Progenitor cell of endocrine pancreas (in vitro differentiated cells): Measurements from ENCODE around the gene SS18L1. TPM values are rescaled to one million over a fixed set of nuclear protein-coding genes. Genes with fewer than 3 reads are reported as not detected.

Experiments
- DNase-seq: peaks from one replicate; pipeline ENCODE4 v3.0.0; 2021; ENCODE audit warnings: low spot score; ENCODE audit not compliant: unreplicated experiment
- H3K27ac Mint-ChIP-seq: 2 replicates; pipeline ENCODE4 v1.8.0; 2021; ENCODE audit warnings: mild to moderate bottlenecking, moderate library complexity, mixed read lengths
- H3K27me3 Mint-ChIP-seq: 2 replicates; pipeline ENCODE4 v1.8.0; 2021; ENCODE audit warnings: mixed read lengths
- H3K36me3 Mint-ChIP-seq: 2 replicates; pipeline ENCODE4 v1.8.0; 2022; ENCODE audit warnings: mixed read lengths; ENCODE audit not compliant: insufficient read depth
- H3K4me1 Mint-ChIP-seq: 2 replicates; pipeline ENCODE4 v1.8.0; 2021; ENCODE audit warnings: low read depth, mixed read lengths
- H3K4me3 Mint-ChIP-seq: 2 replicates; pipeline ENCODE4 v1.8.0; 2021; ENCODE audit warnings: low read depth, mild to moderate bottlenecking, moderate library complexity, mixed read lengths
- H3K9me3 Mint-ChIP-seq: 2 replicates; pipeline ENCODE4 v1.8.0; 2021; ENCODE audit warnings: low read depth, mixed read lengths
- total RNA-seq: library from RNA; stranded (reverse); gene quantifications from 2 replicates; pipeline ENCODE4 v1.2.1, GENCODE V29; 2021
- TF ChIP-seq, protein P1 (sequence below): fragments of 200-600 bp; sonication (generic); IDR thresholded peaks from one replicate; pipeline ENCODE4 v1.5.0; 2021; ENCODE audit warnings: antibody characterized with exemption, mild to moderate bottlenecking; ENCODE audit not compliant: unreplicated experiment

Gene SS18L1
- total RNA-seq, 1 donor from 2014 or later, result 29.8 TPM

DNA sequence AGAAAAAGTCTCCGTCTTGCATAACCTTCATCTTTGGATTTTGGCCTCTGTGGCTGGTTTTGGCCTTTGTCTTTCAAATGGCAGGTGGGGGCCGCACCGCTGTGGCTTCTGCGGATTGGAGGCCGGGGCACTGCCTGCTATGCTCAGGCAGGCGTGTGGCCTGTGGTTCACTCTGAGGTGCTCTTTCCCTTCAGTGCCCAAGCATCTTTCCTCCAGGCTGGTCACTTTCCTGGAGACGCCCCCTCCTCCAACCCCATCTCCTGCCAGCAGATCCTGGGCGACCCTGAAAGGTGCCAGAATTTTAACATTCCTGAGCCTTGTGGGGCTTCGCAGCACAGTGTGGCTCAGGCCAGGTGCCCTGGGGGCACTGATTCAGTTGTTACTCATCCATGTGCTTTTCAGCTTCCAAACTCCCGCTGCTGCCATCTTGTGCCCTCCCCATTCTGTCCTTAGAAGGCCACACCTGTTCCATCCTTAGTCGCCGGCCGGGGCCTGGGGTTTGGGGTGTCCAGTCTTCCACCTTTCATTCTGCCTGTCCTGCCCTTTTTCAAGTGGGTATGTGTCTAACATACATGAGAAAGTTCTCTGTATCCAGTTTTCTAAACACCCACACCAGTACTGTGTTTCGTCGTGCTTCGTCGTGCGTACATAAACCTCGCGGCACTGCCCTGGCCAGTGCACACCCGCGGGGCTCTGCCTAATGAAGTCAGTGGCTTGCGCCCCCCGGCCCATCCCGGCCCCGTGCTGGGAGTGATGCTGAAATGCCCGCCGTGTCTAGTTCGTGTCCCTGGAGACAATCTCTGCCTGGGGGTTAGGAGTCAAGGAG lies 12.1 kb downstream of the SS18L1 start:
- no peak overlapping the region for H3K4me3 Mint-ChIP-seq
- peaks cover 24% of the 10 kb centered on the region for H3K36me3 Mint-ChIP-seq
- no peaks in the 10 kb centered on the region for H3K9me3 Mint-ChIP-seq
- TF ChIP-seq, protein P1, sequence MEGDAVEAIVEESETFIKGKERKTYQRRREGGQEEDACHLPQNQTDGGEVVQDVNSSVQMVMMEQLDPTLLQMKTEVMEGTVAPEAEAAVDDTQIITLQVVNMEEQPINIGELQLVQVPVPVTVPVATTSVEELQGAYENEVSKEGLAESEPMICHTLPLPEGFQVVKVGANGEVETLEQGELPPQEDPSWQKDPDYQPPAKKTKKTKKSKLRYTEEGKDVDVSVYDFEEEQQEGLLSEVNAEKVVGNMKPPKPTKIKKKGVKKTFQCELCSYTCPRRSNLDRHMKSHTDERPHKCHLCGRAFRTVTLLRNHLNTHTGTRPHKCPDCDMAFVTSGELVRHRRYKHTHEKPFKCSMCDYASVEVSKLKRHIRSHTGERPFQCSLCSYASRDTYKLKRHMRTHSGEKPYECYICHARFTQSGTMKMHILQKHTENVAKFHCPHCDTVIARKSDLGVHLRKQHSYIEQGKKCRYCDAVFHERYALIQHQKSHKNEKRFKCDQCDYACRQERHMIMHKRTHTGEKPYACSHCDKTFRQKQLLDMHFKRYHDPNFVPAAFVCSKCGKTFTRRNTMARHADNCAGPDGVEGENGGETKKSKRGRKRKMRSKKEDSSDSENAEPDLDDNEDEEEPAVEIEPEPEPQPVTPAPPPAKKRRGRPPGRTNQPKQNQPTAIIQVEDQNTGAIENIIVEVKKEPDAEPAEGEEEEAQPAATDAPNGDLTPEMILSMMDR, result no peak
- H3K27me3 Mint-ChIP-seq, result no peaks in the 10 kb centered on the region
- no peak for DNase-seq
- H3K27ac Mint-ChIP-seq, result peak overlapping the region; percentile 41
- H3K4me1 Mint-ChIP-seq, result peaks cover 6% of the 10 kb centered on the region

GRCh38 chr20:62156254-62156556 lies 12.6 kb downstream of the SS18L1 start:
- no peak overlapping the region for H3K27ac Mint-ChIP-seq
- no peak for DNase-seq
- no peaks in the 10 kb centered on the region for H3K27me3 Mint-ChIP-seq
- TF ChIP-seq, protein P1, result no peak
- H3K36me3 Mint-ChIP-seq, result peaks cover 25% of the 10 kb centered on the region
- no peaks in the 10 kb centered on the region for H3K9me3 Mint-ChIP-seq
- H3K4me3 Mint-ChIP-seq, result no peak overlapping the region
- H3K4me1 Mint-ChIP-seq, result peaks cover 6% of the 10 kb centered on the region

GRCh38 chr20:62156592-62157386 lies 13.2 kb downstream of the SS18L1 start:
- no peak overlapping the region for H3K27ac Mint-ChIP-seq
- DNase-seq, result peak; percentile 74

GRCh38 chr20:62157387-62158087 lies 14.0 kb downstream of the SS18L1 start:
- no peak overlapping the region for H3K27ac Mint-ChIP-seq
- peaks cover 6% of the 10 kb centered on the region for H3K4me1 Mint-ChIP-seq
- H3K27me3 Mint-ChIP-seq, result no peaks in the 10 kb centered on the region
- no peak for DNase-seq
- no peaks in the 10 kb centered on the region for H3K9me3 Mint-ChIP-seq
- TF ChIP-seq, protein P1, result no peak
- H3K36me3 Mint-ChIP-seq, result peaks cover 23% of the 10 kb centered on the region
- H3K4me3 Mint-ChIP-seq, result no peak overlapping the region

More at GRCh38 chr20:62156592-62157386, 13.2 kb downstream of the SS18L1 start:
- Mint-ChIP-seq H3K9me3 (no peaks in the 10 kb centered on the region), H3K4me1 (peaks cover 6% of the 10 kb centered on the region), H3K36me3 (peaks cover 25% of the 10 kb centered on the region), H3K4me3 (no peak overlapping the region), H3K27me3 (no peaks in the 10 kb centered on the region)
- TF ChIP-seq, protein P1, result peak; percentile 73

DNA sequence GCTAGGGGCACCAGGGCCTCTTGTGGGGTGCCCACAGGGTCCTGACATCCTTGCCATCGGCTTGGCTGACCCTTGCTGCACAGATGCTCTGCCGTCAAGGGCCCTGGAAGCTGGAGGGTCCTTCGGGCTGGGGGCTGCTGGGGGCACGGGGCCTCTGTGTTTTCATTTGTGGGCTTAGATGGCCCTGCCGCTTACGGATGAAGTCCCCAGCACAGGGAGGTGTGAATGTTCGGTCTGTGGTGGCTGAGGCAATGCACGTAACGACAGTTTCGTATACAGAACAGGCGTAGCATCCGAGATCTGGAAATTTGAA lies 14.5 kb downstream of the SS18L1 start:
- no peaks in the 10 kb centered on the region for H3K27me3 Mint-ChIP-seq
- H3K4me3 Mint-ChIP-seq, result no peak overlapping the region
- DNase-seq, result no peak
- peaks cover 6% of the 10 kb centered on the region for H3K4me1 Mint-ChIP-seq
- TF ChIP-seq, protein P1, result no peak
- H3K27ac Mint-ChIP-seq, result no peak overlapping the region
- no peaks in the 10 kb centered on the region for H3K9me3 Mint-ChIP-seq
- H3K36me3 Mint-ChIP-seq, result peaks cover 19% of the 10 kb centered on the region
